Gastrocnemius medialis (tissue), 4 donors: Measurements from ENCODE around the gene TIMP3.

Source experiments
- CTCF ChIP-seq, 5 experiments: fragments of 450-650 bp in 3 of 5; fragments of 200-600 bp in 2 of 5; sonication (generic) in 2 of 5; IDR thresholded peaks in 4 of 5; conservative IDR thresholded peaks in 1 of 5; 1 replicate in 4 of 5; 2 replicates in 1 of 5; pipeline ENCODE4 v1.5.1; 2016 to 2019; ENCODE audit warnings: antibody characterized with exemption in 5 of 5, mild to moderate bottlenecking in 3 of 5, moderate library complexity in 3 of 5
- POLR2A ChIP-seq, 2 donors: fragments of 450-650 bp; IDR thresholded peaks; one replicate each; pipeline ENCODE4 v1.6.1; 2017; ENCODE audit warnings: antibody characterized with exemption in 2 of 2, mild to moderate bottlenecking in 2 of 2, moderate library complexity in 2 of 2

- TF ChIP-seq POLR2A (IDR thresholded peaks at IDR 0.05) (no peak), CTCF (IDR thresholded peaks at IDR 0.05 in 4 of 5, conservative IDR thresholded peaks at IDR 0.05 in 1 of 5) (no peak)
These were observed 10.5 kb downstream of the TIMP3 start for GRCh38 chr22:32811788-32812545.
